GM18861 (cell line): ENCODE results near the gene TRIM65.
"Not testable (repeated sequence)": the region's sequence is repeated elsewhere in the genome, so short reads cannot be mapped to it uniquely, and the experiment has no call there.

ENCODE experiments used
- ATAC-seq: cut with Tn5 transposase; IDR thresholded peaks from one replicate; pipeline ENCODE4 v1.9.1; 2021; ENCODE audit not compliant: unreplicated experiment

TRIM65 gene

DNA sequence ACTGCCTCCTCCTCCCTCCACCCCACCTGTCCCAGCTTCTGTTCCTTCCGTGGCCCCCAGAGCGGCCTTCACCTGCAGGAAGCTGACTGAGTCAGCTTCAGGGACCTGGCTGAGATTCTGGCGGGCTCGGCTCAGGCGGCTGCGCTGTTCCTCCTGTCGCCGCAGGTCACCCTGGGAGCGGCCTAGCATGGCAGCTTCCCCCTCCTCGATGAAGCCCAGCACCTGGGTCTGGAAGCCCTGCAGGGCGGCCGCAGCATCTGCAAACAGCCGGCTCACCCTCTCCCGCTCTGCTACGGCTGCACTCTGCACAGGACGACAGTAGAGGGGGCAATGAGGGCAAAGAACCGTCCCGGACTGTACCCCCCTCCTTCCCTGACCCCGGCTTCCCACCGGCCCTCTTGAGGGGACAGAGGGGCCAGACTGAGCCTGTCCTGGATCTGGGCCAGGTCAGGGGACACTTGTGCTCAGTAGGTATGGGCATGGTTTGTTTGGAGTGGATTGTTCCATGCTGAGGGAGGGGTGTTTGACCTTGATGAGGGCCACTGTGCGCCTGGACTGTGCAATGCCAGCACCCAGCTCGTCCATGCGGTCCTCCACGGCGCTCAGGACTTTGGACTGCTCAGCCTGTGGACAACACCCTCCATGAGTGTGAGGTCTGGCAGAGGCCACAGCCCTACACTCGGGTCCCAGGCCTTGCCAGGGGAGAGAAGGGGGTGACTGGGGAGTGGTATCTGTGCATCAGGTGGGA is 20.4 kb downstream of the TRIM65 start:
- no peak for ATAC-seq

GRCh38 chr17:75875940-75876189 is 20.9 kb downstream of the TRIM65 start:
- ATAC-seq = no peak

DNA sequence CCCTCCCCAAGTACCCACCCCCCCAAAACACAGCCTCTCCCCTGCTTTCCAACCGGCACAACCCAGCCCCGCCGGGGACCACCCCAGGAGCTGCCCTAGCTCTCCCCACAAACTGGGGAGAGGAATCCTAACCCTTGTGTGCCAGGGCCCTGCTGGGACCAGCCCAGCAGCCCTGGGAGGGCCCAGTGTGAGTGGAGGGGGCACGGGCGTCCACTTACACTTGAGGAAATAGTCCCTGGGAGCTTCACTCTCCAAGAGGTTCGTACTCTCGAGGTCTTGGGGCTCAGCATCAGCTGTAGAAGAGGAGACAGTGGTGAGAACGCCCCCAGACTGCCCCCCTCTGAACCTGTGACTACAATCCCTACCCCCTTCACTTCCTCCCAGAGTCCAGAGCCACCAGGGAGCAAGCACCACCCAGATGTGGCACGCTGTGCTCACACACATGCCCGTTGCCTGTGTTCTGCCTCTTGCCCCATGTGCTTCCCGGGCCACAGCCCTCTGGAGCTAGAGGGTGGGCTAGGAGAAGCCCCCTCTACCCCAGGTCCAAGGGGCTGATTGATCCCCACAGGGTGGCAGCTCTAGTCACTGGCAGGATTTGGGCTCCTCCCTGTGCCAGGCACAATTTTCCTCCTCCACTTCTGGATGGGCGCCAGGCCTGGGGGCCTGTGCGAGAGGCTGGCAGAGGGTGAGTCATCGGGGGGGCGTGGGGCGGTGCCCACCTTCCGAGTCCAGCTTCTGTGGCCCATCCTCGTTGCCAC is 21.4 kb downstream of the TRIM65 start:
- no peak for ATAC-seq

- no peak for ATAC-seq
These were observed 22.2 kb downstream of the TRIM65 start for GRCh38 chr17:75874323-75875181.

- no peak for ATAC-seq
These were observed 23.0 kb downstream of the TRIM65 start for GRCh38 chr17:75873587-75874322.

DNA sequence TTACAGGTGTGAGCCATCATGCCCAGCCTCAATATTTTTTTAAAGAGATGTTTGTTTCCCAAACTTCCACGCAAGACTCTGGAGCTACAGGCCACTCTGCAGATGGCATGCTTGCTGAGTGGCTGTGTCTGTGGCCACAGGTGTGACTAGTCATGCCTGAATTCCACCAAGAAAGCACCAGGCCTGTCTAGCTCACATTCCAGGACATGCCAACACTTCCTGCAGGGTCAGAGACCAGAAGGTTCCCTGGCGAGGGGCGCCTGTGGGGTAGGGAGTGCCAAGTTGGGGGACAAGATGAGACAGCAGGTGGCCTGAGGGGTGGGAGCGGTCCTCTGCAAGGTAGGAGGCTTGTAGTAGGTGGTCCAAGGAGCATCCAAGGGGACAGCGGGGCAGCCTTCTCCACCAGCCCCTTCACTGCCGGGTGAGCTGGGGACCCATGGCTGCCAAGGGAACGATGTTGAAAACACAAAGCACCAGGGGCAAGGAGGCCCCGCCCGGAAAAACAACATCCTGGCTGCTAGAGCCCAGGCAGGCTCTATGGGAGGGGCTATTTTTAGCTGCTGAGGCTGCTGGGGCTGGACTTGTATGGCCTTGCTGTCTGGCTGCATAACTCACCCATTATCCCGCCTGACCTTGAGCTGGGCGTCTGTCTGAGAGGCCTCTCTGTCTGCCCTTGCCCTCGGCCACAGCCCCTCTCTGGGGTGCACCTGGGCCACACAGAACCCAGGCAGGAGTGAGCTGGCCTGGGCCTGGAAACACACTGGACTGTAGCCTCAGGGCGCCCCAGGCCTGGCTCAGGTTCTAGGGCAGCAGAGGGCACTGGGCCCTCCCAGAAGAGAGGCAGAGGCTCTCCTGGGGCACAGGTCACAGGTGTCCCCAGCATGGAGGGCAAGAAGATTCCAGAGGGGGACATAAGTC is 24.1 kb downstream of the TRIM65 start:
- ATAC-seq = no peak

GRCh38 chr17:75870228-75870627 is 26.5 kb downstream of the TRIM65 start:
- ATAC-seq = not testable (repeated sequence)

DNA sequence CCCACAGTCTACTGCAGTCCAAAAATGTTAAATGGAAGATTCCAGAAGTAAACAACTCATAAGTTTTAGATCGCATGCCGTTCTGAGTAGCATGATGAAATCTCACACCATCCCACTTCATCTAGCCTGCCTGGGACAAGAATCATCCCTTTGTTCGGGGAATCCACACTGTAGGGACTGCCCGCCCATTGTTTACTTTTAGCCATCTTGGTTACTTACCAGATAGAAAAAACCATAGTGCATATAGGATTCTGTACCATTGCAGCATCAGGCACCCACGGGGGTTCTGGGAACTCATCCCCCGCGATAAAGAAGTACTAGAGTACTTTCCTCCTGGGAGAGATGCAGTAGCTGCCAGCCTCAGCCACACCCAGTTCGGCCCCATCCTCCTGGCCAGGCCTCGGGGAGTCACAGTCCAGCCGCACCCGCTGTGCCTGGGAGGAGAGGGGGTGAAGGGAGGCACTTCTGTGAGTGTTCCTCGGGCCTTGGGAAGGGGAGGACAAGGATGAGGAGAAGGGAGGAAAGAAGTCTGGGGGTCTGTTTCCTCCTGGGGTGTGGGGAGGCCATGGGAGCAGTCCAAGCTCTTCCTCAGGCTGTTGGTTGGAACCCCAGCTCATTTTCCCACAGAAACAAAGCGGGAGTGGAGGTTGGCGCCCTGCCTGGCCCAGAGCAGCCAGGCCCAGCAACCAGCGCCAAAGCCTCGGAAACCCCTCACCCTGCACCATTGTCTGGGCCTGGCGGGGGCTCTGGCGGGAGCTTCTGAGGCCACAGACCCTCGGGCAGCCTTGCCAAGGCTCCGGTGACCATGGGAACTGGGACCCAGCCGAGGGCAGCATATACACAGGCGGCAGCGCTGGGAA is 27.2 kb downstream of the TRIM65 start:
- ATAC-seq = no peak

- ATAC-seq = not testable (repeated sequence)
These were observed 27.9 kb downstream of the TRIM65 start for GRCh38 chr17:75868730-75869281.

- not testable (repeated sequence) for ATAC-seq
These were observed 31.2 kb downstream of the TRIM65 start for GRCh38 chr17:75865404-75866188.

DNA sequence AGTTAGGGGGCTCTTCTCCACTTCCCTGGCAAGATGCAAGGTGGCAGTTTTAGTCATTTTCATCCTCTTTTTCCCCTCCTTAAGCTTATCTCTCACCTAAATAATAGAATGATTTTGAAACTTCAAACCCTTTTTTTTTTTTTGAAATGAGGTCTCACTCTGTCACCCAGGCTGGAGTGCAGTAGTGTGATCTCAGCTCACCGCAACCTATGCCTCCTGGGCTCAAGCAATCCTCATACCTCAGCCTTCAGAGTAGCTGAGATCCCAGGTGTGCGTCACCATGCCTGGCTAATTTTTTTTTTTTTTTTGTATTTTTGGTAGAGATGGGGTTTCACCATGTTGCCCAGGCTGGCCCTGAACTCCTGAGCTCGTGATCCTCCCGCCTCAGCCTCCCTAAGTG is 31.9 kb downstream of the TRIM65 start:
- ATAC-seq = peak; percentile 2

- peak; percentile 70 for ATAC-seq
These were observed 32.3 kb downstream of the TRIM65 start for GRCh38 chr17:75864448-75864871.

- ATAC-seq = no peak
These were observed 34.8 kb downstream of the TRIM65 start for GRCh38 chr17:75861927-75862317.

- ATAC-seq = not testable (repeated sequence)
These were observed 37.4 kb downstream of the TRIM65 start for GRCh38 chr17:75859358-75859757.

DNA sequence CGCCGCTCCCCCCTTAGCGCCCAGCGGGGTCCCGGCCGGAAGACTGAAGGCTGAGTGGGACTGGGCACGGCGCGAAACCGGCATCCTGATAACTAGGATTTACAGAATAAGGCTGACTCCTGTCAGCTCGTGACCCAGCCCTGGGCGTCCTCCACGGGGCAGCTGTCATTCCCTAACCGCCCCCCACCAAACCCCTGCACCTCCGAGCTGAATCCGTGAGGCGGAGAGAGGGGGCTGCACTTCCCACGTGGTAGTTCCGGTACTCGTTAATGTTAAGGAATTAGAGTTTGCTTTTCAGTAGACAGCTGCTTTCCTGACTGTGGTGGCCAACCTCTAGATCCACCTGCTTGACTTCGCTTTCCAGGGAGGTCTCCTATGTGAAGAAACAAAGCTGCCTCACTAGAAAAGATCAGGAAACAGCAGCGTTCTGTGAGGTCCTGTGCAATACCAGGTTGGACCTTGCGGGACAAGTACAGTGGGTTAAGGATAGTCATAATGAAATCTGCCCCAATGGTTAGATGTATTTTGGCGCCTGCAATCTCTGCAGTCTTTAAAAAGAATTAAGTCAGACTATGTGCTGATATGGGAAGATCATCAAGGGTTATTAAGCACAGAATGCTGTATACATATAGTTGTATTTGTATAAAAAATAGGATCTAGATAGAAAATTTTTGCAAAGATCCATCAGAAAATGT is 40.5 kb downstream of the TRIM65 start:
- peak; percentile 19 for ATAC-seq

- ATAC-seq = peak; percentile 77
These were observed 41.3 kb downstream of the TRIM65 start, which contains the start of gene WBP2 for GRCh38 chr17:75855310-75856061. Gene WBP2 (minus strand): TSS chr17:75855335. CDS start chr17:75855297, 38 bp downstream.
